ENCODE results near the gene YES1.

The YES1 gene

GRCh38 chr18:706405-706804 is 105.6 kb downstream of the YES1 start:
- no peak overlapping the region for H3K9ac ChIP-seq (ENCODE audit: low read length)
- H3K27ac ChIP-seq (ENCODE audit: low read depth, low read length): no peak overlapping the region
- peaks cover 35% of the 10 kb centered on the region for H3K36me3 ChIP-seq (ENCODE audit: control insufficient read depth, insufficient read depth, low read length)
- H3K27me3 ChIP-seq (ENCODE audit: control insufficient read depth, insufficient read depth, low read length): no peaks in the 10 kb centered on the region
- H3K4me1 ChIP-seq (ENCODE audit: control insufficient read depth, insufficient read depth, low read length): peaks cover 5% of the 10 kb centered on the region; the same call in 1 of the 2 replicates
- no peaks in the 10 kb centered on the region for H3K9me3 ChIP-seq (ENCODE audit: control insufficient read depth, insufficient read depth, low read depth, low read length)
- no peak overlapping the region for H3K4me3 ChIP-seq (ENCODE audit: low read depth, low read length)

GRCh38 chr18:703213-703967 is 108.7 kb downstream of the YES1 start:
- H3K36me3 ChIP-seq (ENCODE audit: control insufficient read depth, insufficient read depth, low read length): peaks cover 40% of the 10 kb centered on the region
- H3K9me3 ChIP-seq (ENCODE audit: control insufficient read depth, insufficient read depth, low read depth, low read length): no peaks in the 10 kb centered on the region
- H3K4me3 ChIP-seq (ENCODE audit: low read depth, low read length): no peak overlapping the region
- no peak overlapping the region for H3K9ac ChIP-seq (ENCODE audit: low read length)
- H3K27me3 ChIP-seq (ENCODE audit: control insufficient read depth, insufficient read depth, low read length): no peaks in the 10 kb centered on the region
- H3K4me1 ChIP-seq (ENCODE audit: control insufficient read depth, insufficient read depth, low read length): peaks cover 5% of the 10 kb centered on the region; the same call in 1 of the 2 replicates
- H3K27ac ChIP-seq (ENCODE audit: low read depth, low read length): no peak overlapping the region

- Histone ChIP-seq H3K27ac (ENCODE audit: low read depth, low read length) (no peak overlapping the region), H3K27me3 (ENCODE audit: control insufficient read depth, insufficient read depth, low read length) (no peaks in the 10 kb centered on the region), H3K36me3 (ENCODE audit: control insufficient read depth, insufficient read depth, low read length) (peaks cover 32% of the 10 kb centered on the region), H3K4me1 (ENCODE audit: control insufficient read depth, insufficient read depth, low read length) (no peaks in the 10 kb centered on the region), H3K9ac (ENCODE audit: low read length) (no peak overlapping the region), H3K4me3 (ENCODE audit: low read depth, low read length) (no peak overlapping the region), H3K9me3 (ENCODE audit: control insufficient read depth, insufficient read depth, low read depth, low read length) (no peaks in the 10 kb centered on the region)
Observed at GRCh38 chr18:697800-698199, 114.2 kb downstream of the YES1 start.

- H3K4me1 ChIP-seq (ENCODE audit: control insufficient read depth, insufficient read depth, low read length): no peaks in the 10 kb centered on the region
- peaks cover 39% of the 10 kb centered on the region for H3K36me3 ChIP-seq (ENCODE audit: control insufficient read depth, insufficient read depth, low read length)
- H3K4me3 ChIP-seq (ENCODE audit: low read depth, low read length): no peak overlapping the region
- no peaks in the 10 kb centered on the region for H3K27me3 ChIP-seq (ENCODE audit: control insufficient read depth, insufficient read depth, low read length)
- H3K9me3 ChIP-seq (ENCODE audit: control insufficient read depth, insufficient read depth, low read depth, low read length): no peaks in the 10 kb centered on the region
- H3K27ac ChIP-seq (ENCODE audit: low read depth, low read length): no peak overlapping the region
- no peak overlapping the region for H3K9ac ChIP-seq (ENCODE audit: low read length)
Observed at GRCh38 chr18:697012-697411, 115.0 kb downstream of the YES1 start.

GRCh38 chr18:693466-694187 is 118.4 kb downstream of the YES1 start:
- Histone ChIP-seq H3K9ac (ENCODE audit: low read length) (no peak overlapping the region), H3K27ac (ENCODE audit: low read depth, low read length) (no peak overlapping the region), H3K9me3 (ENCODE audit: control insufficient read depth, insufficient read depth, low read depth, low read length) (no peaks in the 10 kb centered on the region), H3K4me1 (ENCODE audit: control insufficient read depth, insufficient read depth, low read length) (no peaks in the 10 kb centered on the region), H3K27me3 (ENCODE audit: control insufficient read depth, insufficient read depth, low read length) (no peaks in the 10 kb centered on the region), H3K4me3 (ENCODE audit: low read depth, low read length) (no peak overlapping the region), H3K36me3 (ENCODE audit: control insufficient read depth, insufficient read depth, low read length) (peaks cover 50% of the 10 kb centered on the region)

GRCh38 chr18:692824-693223 is 119.2 kb downstream of the YES1 start:
- Histone ChIP-seq H3K36me3 (ENCODE audit: control insufficient read depth, insufficient read depth, low read length) (peaks cover 50% of the 10 kb centered on the region), H3K27me3 (ENCODE audit: control insufficient read depth, insufficient read depth, low read length) (no peaks in the 10 kb centered on the region), H3K9me3 (ENCODE audit: control insufficient read depth, insufficient read depth, low read depth, low read length) (no peaks in the 10 kb centered on the region), H3K4me1 (ENCODE audit: control insufficient read depth, insufficient read depth, low read length) (no peaks in the 10 kb centered on the region), H3K9ac (ENCODE audit: low read length) (no peak overlapping the region), H3K4me3 (ENCODE audit: low read depth, low read length) (no peak overlapping the region), H3K27ac (ENCODE audit: low read depth, low read length) (no peak overlapping the region)

- Histone ChIP-seq H3K27me3 (ENCODE audit: control insufficient read depth, insufficient read depth, low read length) (no peaks in the 10 kb centered on the region), H3K27ac (ENCODE audit: low read depth, low read length) (no peak overlapping the region), H3K36me3 (ENCODE audit: control insufficient read depth, insufficient read depth, low read length) (peaks cover 67% of the 10 kb centered on the region), H3K4me3 (ENCODE audit: low read depth, low read length) (no peak overlapping the region), H3K9me3 (ENCODE audit: control insufficient read depth, insufficient read depth, low read depth, low read length) (no peaks in the 10 kb centered on the region), H3K9ac (ENCODE audit: low read length) (no peak overlapping the region), H3K4me1 (ENCODE audit: control insufficient read depth, insufficient read depth, low read length) (peaks cover 10% of the 10 kb centered on the region; the same call in 1 of the 2 replicates)
Observed at GRCh38 chr18:688323-688722, 123.7 kb downstream of the YES1 start.

- Histone ChIP-seq H3K36me3 (ENCODE audit: control insufficient read depth, insufficient read depth, low read length) (peaks cover 63% of the 10 kb centered on the region), H3K9me3 (ENCODE audit: control insufficient read depth, insufficient read depth, low read depth, low read length) (no peaks in the 10 kb centered on the region), H3K4me1 (ENCODE audit: control insufficient read depth, insufficient read depth, low read length) (peaks cover 10% of the 10 kb centered on the region; the same call in 1 of the 2 replicates), H3K9ac (ENCODE audit: low read length) (no peak overlapping the region), H3K4me3 (ENCODE audit: low read depth, low read length) (no peak overlapping the region), H3K27ac (ENCODE audit: low read depth, low read length) (no peak overlapping the region), H3K27me3 (ENCODE audit: control insufficient read depth, insufficient read depth, low read length) (no peaks in the 10 kb centered on the region)
Observed at GRCh38 chr18:686339-687111, 125.5 kb downstream of the YES1 start.

GRCh38 chr18:685438-685837 is 126.6 kb downstream of the YES1 start:
- H3K4me1 ChIP-seq (ENCODE audit: control insufficient read depth, insufficient read depth, low read length): peaks cover 10% of the 10 kb centered on the region; the same call in 1 of the 2 replicates
- no peak overlapping the region for H3K4me3 ChIP-seq (ENCODE audit: low read depth, low read length)
- H3K27ac ChIP-seq (ENCODE audit: low read depth, low read length): no peak overlapping the region
- H3K36me3 ChIP-seq (ENCODE audit: control insufficient read depth, insufficient read depth, low read length): peaks cover 64% of the 10 kb centered on the region
- H3K9ac ChIP-seq (ENCODE audit: low read length): no peak overlapping the region
- H3K9me3 ChIP-seq (ENCODE audit: control insufficient read depth, insufficient read depth, low read depth, low read length): no peaks in the 10 kb centered on the region
- H3K27me3 ChIP-seq (ENCODE audit: control insufficient read depth, insufficient read depth, low read length): no peaks in the 10 kb centered on the region

- no peak overlapping the region for H3K4me3 ChIP-seq (ENCODE audit: low read depth, low read length)
- no peaks in the 10 kb centered on the region for H3K27me3 ChIP-seq (ENCODE audit: control insufficient read depth, insufficient read depth, low read length)
- no peak overlapping the region for H3K9ac ChIP-seq (ENCODE audit: low read length)
- peaks cover 10% of the 10 kb centered on the region; the same call in 1 of the 2 replicates for H3K4me1 ChIP-seq (ENCODE audit: control insufficient read depth, insufficient read depth, low read length)
- H3K27ac ChIP-seq (ENCODE audit: low read depth, low read length): no peak overlapping the region
- H3K9me3 ChIP-seq (ENCODE audit: control insufficient read depth, insufficient read depth, low read depth, low read length): no peaks in the 10 kb centered on the region
- H3K36me3 ChIP-seq (ENCODE audit: control insufficient read depth, insufficient read depth, low read length): peaks cover 71% of the 10 kb centered on the region
Observed at GRCh38 chr18:683531-683930, 128.5 kb downstream of the YES1 start.

GRCh38 chr18:682833-683232 is 129.2 kb downstream of the YES1 start:
- no peaks in the 10 kb centered on the region for H3K9me3 ChIP-seq (ENCODE audit: control insufficient read depth, insufficient read depth, low read depth, low read length)
- peaks cover 10% of the 10 kb centered on the region; the same call in 1 of the 2 replicates for H3K4me1 ChIP-seq (ENCODE audit: control insufficient read depth, insufficient read depth, low read length)
- H3K27ac ChIP-seq (ENCODE audit: low read depth, low read length): no peak overlapping the region
- H3K9ac ChIP-seq (ENCODE audit: low read length): no peak overlapping the region
- peaks cover 77% of the 10 kb centered on the region for H3K36me3 ChIP-seq (ENCODE audit: control insufficient read depth, insufficient read depth, low read length)
- no peak overlapping the region for H3K4me3 ChIP-seq (ENCODE audit: low read depth, low read length)
- H3K27me3 ChIP-seq (ENCODE audit: control insufficient read depth, insufficient read depth, low read length): no peaks in the 10 kb centered on the region
